HG03571 (cell line): ENCODE data around the gene LAGE3.

Experiments
- ATAC-seq: cut with Tn5 transposase; IDR thresholded peaks from one replicate; pipeline ENCODE4 v1.9.1; 2021; ENCODE audit not compliant: unreplicated experiment

The LAGE3 gene

GRCh38 chrX:154478728-154479622 is at the start of gene LAGE3:
TSS of gene LAGE3 (minus strand) at chrX:154479281. CDS start at chrX:154478915, 366 bp downstream.
- ATAC-seq, result peak; percentile 88

- ATAC-seq, result peak; percentile 80
Measured at GRCh38 chrX:154526901-154527675, 48.0 kb upstream of the LAGE3 start.

- no peak for ATAC-seq
Measured at GRCh38 chrX:154525606-154526490, 46.8 kb upstream of the LAGE3 start.

- ATAC-seq, result no peak
Measured at GRCh38 chrX:154519389-154519788, 40.3 kb upstream of the LAGE3 start.

GRCh38 chrX:154517101-154517781 is 38.2 kb upstream of the LAGE3 start:
- no peak for ATAC-seq

GRCh38 chrX:154516656-154517100 is 37.6 kb upstream of the LAGE3 start:
- no peak for ATAC-seq

GRCh38 chrX:154515966-154516655 is 37.0 kb upstream of the LAGE3 start, which contains the start of gene FAM3A:
TSS of gene FAM3A (minus strand) at chrX:154516232. CDS start at chrX:154515772, 460 bp downstream.
- ATAC-seq, result peak; percentile 88

GRCh38 chrX:154515090-154515965 is 36.2 kb upstream of the LAGE3 start:
- no peak for ATAC-seq

- no peak for ATAC-seq
Measured at GRCh38 chrX:154513716-154514115, 34.6 kb upstream of the LAGE3 start.

GRCh38 chrX:154512879-154513553 is 33.9 kb upstream of the LAGE3 start:
- no peak for ATAC-seq

- ATAC-seq, result no peak
Measured at GRCh38 chrX:154511761-154512160, 32.7 kb upstream of the LAGE3 start.

- ATAC-seq, result no peak
Measured at GRCh38 chrX:154509455-154509854, 30.4 kb upstream of the LAGE3 start.

- ATAC-seq, result no peak
Measured at GRCh38 chrX:154508384-154508745, 29.3 kb upstream of the LAGE3 start.

GRCh38 chrX:154507673-154508383 is 28.7 kb upstream of the LAGE3 start:
- no peak for ATAC-seq

GRCh38 chrX:154506483-154507332 is 27.6 kb upstream of the LAGE3 start:
- ATAC-seq, result no peak

- no peak for ATAC-seq
Measured at GRCh38 chrX:154505734-154506133, 26.7 kb upstream of the LAGE3 start.

- no peak for ATAC-seq
Measured at GRCh38 chrX:154502989-154503388, 23.9 kb upstream of the LAGE3 start.
